Caco-2 (cell line): Measurements from ENCODE around the gene KIF21A. TPM values are rescaled to one million over a fixed set of nuclear protein-coding genes. Genes with fewer than 3 reads are reported as not detected.

Source experiments
- BruUV-seq: library from RNA; stranded (reverse); fragments of 400-500 nt; replicated peaks from 2 replicates; lab custom pipeline; 2021; lab: Mats Ljungman, UMichigan
- CTCF ChIA-PET: fragments of 300-600 bp; sonication (Branson Sonifier 250); formaldehyde crosslinking; loops from one replicate; lab custom pipeline; 2022; ENCODE audit warnings: antibody characterized with exemption; lab: Charles Lee
- POLR2A ChIA-PET: fragments of 300-600 bp; sonication (Branson Sonifier 250); formaldehyde crosslinking; loops from one replicate; lab custom pipeline; 2022; ENCODE audit warnings: antibody characterized with exemption; lab: Charles Lee
- DNase-seq, 2 experiments: peaks; one replicate each; pipeline versions ENCODE4 v3.0.0 to v3.0.0-alpha.2; 2020 to 2022
- H3K27me3 ChIP-seq: replicated peaks from 2 replicates; pipeline ENCODE4 v1.6.0; 2011; ENCODE audit warnings: low read length; ENCODE audit not compliant: control insufficient read depth, insufficient read depth
- H3K36me3 ChIP-seq: 2 replicates; pipeline ENCODE4 v1.5.1; 2011; ENCODE audit warnings: low read length; ENCODE audit not compliant: control insufficient read depth, insufficient read depth
- H3K4me1 ChIP-seq: fragments of 250-450 bp; sonication (Bioruptor Pico); 2 replicates; pipeline ENCODE4 v1.5.1; 2020; ENCODE audit warnings: mild to moderate bottlenecking
- H3K4me3 ChIP-seq: 2 replicates; pipeline ENCODE4 v1.5.1; 2011; ENCODE audit warnings: low read depth, mild to moderate bottlenecking, control low read depth, low read length
- H3K9me3 ChIP-seq: fragments of 250-450 bp; sonication (Bioruptor Pico); 2 replicates; pipeline ENCODE4 v1.5.1; 2020; ENCODE audit warnings: mild to moderate bottlenecking, moderate library complexity
- H3K27ac Mint-ChIP-seq: one replicate; pipeline ENCODE4 v1.8.0; 2022; ENCODE audit warnings: mixed read lengths; ENCODE audit not compliant: unreplicated experiment
- H3K27me3 Mint-ChIP-seq: one replicate; pipeline ENCODE4 v1.8.0; 2022; ENCODE audit warnings: mixed read lengths; ENCODE audit not compliant: insufficient read depth, unreplicated experiment
- H3K36me3 Mint-ChIP-seq: one replicate; pipeline ENCODE4 v1.8.0; 2022; ENCODE audit warnings: mild to moderate bottlenecking, mixed read lengths; ENCODE audit not compliant: insufficient read depth, unreplicated experiment
- H3K4me1 Mint-ChIP-seq: one replicate; pipeline ENCODE4 v1.8.0; 2022; ENCODE audit warnings: low read depth, mixed read lengths; ENCODE audit not compliant: unreplicated experiment
- H3K4me3 Mint-ChIP-seq: one replicate; pipeline ENCODE4 v1.8.0; 2022; ENCODE audit warnings: mild to moderate bottlenecking, moderate library complexity, mixed read lengths; ENCODE audit not compliant: unreplicated experiment
- H3K9me3 Mint-ChIP-seq: one replicate; pipeline ENCODE4 v1.8.0; 2022; ENCODE audit warnings: mixed read lengths; ENCODE audit not compliant: unreplicated experiment
- intact Hi-C: fragments of 100-400 bp; cut with micrococcal nuclease; formaldehyde crosslinking; loops from one replicate; pipeline ENCODE4 v1.10.0; 2022; ENCODE audit not compliant: unreplicated experiment
- total RNA-seq: library from RNA; stranded (reverse); gene quantifications from 2 replicates; pipeline ENCODE4 v1.2.3, GENCODE V29; 2022
- TF ChIP-seq, protein P1 (sequence below), 2 experiments: fragments of 200-600 bp in 1 of 2; IDR thresholded peaks; 1 replicate in 1 of 2; 2 replicates in 1 of 2; pipeline versions ENCODE4 v1.5.1 to v1.8.0; 2011 to 2022; ENCODE audit warnings: antibody characterized with exemption in 1 of 2, control low read depth in 1 of 2, inconsistent platforms in 1 of 2, low read depth in 1 of 2, low read length in 1 of 2, mild to moderate bottlenecking in 1 of 2, moderate library complexity in 1 of 2; ENCODE audit not compliant: insufficient read depth in 1 of 2, severe bottlenecking in 1 of 2, unreplicated experiment in 1 of 2

Gene KIF21A
- total RNA-seq, 1 experiment from 2014 or later: 77.5 TPM

GRCh38 chr12:39427360-39427808 lies 15.5 kb downstream of the KIF21A start:
- TF ChIP-seq, protein P1, sequence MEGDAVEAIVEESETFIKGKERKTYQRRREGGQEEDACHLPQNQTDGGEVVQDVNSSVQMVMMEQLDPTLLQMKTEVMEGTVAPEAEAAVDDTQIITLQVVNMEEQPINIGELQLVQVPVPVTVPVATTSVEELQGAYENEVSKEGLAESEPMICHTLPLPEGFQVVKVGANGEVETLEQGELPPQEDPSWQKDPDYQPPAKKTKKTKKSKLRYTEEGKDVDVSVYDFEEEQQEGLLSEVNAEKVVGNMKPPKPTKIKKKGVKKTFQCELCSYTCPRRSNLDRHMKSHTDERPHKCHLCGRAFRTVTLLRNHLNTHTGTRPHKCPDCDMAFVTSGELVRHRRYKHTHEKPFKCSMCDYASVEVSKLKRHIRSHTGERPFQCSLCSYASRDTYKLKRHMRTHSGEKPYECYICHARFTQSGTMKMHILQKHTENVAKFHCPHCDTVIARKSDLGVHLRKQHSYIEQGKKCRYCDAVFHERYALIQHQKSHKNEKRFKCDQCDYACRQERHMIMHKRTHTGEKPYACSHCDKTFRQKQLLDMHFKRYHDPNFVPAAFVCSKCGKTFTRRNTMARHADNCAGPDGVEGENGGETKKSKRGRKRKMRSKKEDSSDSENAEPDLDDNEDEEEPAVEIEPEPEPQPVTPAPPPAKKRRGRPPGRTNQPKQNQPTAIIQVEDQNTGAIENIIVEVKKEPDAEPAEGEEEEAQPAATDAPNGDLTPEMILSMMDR (IDR thresholded peaks at IDR 0.05; ENCODE audit: insufficient read depth in 1 of 2, low read depth in 1 of 2, low read length in 1 of 2, severe bottlenecking in 1 of 2, unreplicated experiment in 1 of 2): no peak
- H3K4me3 Mint-ChIP-seq: no peak overlapping the region
- Histone ChIP-seq H3K4me1 (peaks cover 26% of the 10 kb centered on the region), H3K9me3 (no peaks in the 10 kb centered on the region), H3K36me3 (no peaks in the 10 kb centered on the region), H3K27me3 (no peaks in the 10 kb centered on the region), H3K4me3 (no peak overlapping the region)
- no peaks in the 10 kb centered on the region for H3K9me3 Mint-ChIP-seq
- ChIA-PET CTCF (no interaction called here), POLR2A (interaction anchor here (0.6 kb wide), 1 partner anchor 12 kb away, joined by 5 read pairs; no protein-coding TSS in a partner anchor)
- intact Hi-C loops: no loop called here
- H3K4me1 Mint-ChIP-seq: peaks cover 17% of the 10 kb centered on the region
- no peak overlapping the region for H3K27ac Mint-ChIP-seq
- DNase-seq: no peak
- no peaks in the 10 kb centered on the region for H3K27me3 Mint-ChIP-seq
- no peaks in the 10 kb centered on the region for H3K36me3 Mint-ChIP-seq
- no TSS peak for BruUV-seq

DNA sequence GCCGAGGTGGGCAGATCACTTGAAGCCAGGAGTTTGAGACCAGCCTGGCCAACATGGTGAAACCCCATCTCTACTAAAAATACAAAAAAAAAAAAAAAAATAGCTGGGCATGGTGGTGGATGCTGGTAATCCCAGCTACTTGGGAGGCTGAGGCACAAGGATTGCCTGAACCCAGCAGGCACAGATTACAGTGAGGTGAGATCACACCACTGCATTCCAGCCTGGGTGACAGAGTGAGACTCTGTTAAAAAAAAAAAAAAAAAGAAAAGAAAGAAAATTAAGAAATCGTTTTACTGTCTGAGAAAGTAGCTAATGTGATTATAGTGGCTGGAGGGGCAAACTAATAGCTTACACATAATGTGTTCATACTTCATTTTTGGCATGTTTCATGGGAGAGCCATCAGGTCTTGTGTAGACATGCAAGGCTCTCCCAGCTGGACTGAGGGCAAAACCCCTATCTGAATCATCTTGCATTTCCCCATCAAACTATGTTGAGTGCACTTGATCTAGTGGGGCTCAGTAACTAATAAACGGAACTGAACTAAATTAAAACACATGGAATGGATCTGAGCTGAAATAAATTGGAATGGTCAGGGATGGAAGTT lies 16.2 kb downstream of the KIF21A start:
- no peak for DNase-seq
- BruUV-seq: no TSS peak
- Mint-ChIP-seq H3K27me3 (no peaks in the 10 kb centered on the region), H3K4me1 (peaks cover 17% of the 10 kb centered on the region), H3K36me3 (no peaks in the 10 kb centered on the region), H3K4me3 (no peak overlapping the region), H3K9me3 (no peaks in the 10 kb centered on the region), H3K27ac (no peak overlapping the region)
- H3K36me3 ChIP-seq: no peaks in the 10 kb centered on the region
- H3K9me3 ChIP-seq: no peaks in the 10 kb centered on the region
- POLR2A ChIA-PET: interaction anchor here (0.6 kb wide), 2 partner anchors 12 to 91 kb away, joined by 4 to 5 read pairs; no protein-coding TSS in a partner anchor
- H3K27me3 ChIP-seq: no peaks in the 10 kb centered on the region
- TF ChIP-seq, protein P1 (IDR thresholded peaks at IDR 0.05; ENCODE audit: insufficient read depth in 1 of 2, low read depth in 1 of 2, low read length in 1 of 2, severe bottlenecking in 1 of 2, unreplicated experiment in 1 of 2): no peak
- intact Hi-C loops: no loop called here
- peaks cover 26% of the 10 kb centered on the region for H3K4me1 ChIP-seq
- CTCF ChIA-PET: no interaction called here
- H3K4me3 ChIP-seq: no peak overlapping the region

- no peaks in the 10 kb centered on the region for H3K36me3 ChIP-seq
- ChIA-PET CTCF (no interaction called here), POLR2A (no interaction called here)
- no peak overlapping the region for H3K4me3 ChIP-seq
- TF ChIP-seq, protein P1 (IDR thresholded peaks at IDR 0.05; ENCODE audit: insufficient read depth in 1 of 2, low read depth in 1 of 2, low read length in 1 of 2, severe bottlenecking in 1 of 2, unreplicated experiment in 1 of 2): no peak
- Mint-ChIP-seq H3K36me3 (peaks cover 16% of the 10 kb centered on the region), H3K9me3 (peaks cover 11% of the 10 kb centered on the region), H3K4me3 (no peak overlapping the region), H3K4me1 (peaks cover 12% of the 10 kb centered on the region), H3K27ac (peak overlapping the region; percentile 78), H3K27me3 (no peaks in the 10 kb centered on the region)
- no peak for DNase-seq
- intact Hi-C loops: loop anchor here (2.0 kb wide), 1 partner anchor 23 kb away; the partner anchor contains the start of gene KIF21A
- no TSS peak for BruUV-seq
- no peaks in the 10 kb centered on the region for H3K9me3 ChIP-seq
- H3K27me3 ChIP-seq: no peaks in the 10 kb centered on the region
- H3K4me1 ChIP-seq: peaks cover 18% of the 10 kb centered on the region
Measured at GRCh38 chr12:39420043-39420442, 22.9 kb downstream of the KIF21A start.
